Loucy (cell line): ENCODE measurements around the gene DHX30.
A peak's percentile ranks its signal among the peaks of the same experiment; 100 is the strongest.
"Not testable (repeated sequence)": the region's sequence is repeated elsewhere in the genome, so short reads cannot be mapped to it uniquely, and the experiment has no call there.

Experiments
- H2AFZ ChIP-seq: fragments of 200-600 bp; sonication (generic); 2 replicates; pipeline ENCODE4 v1.6.0; 2016; ENCODE audit warnings: antibody characterized with exemption, mild to moderate bottlenecking, low read length, moderate library complexity
- H3F3A ChIP-seq: fragments of 200-600 bp; 2 replicates; pipeline ENCODE4 v1.6.0; 2016; ENCODE audit warnings: antibody characterized with exemption, low read depth, mild to moderate bottlenecking
- H3K27me3 ChIP-seq: fragments of 200-600 bp; sonication (generic); 2 replicates; pipeline ENCODE4 v1.6.1; 2014; ENCODE audit warnings: low read length, mild to moderate bottlenecking; ENCODE audit not compliant: insufficient read depth, poor library complexity, severe bottlenecking
- H3K36me3 ChIP-seq: fragments of 200-600 bp; sonication (generic); 2 replicates; pipeline ENCODE4 v1.6.1; 2016; ENCODE audit warnings: low read length; ENCODE audit not compliant: insufficient read depth
- H3K4me1 ChIP-seq: fragments of 200-600 bp; sonication (generic); 2 replicates; pipeline ENCODE4 v1.5.1; 2014; ENCODE audit warnings: low read length, mild to moderate bottlenecking; ENCODE audit not compliant: insufficient read depth, poor library complexity, severe bottlenecking
- H3K4me2 ChIP-seq: fragments of 200-600 bp; sonication (generic); 2 replicates; pipeline ENCODE4 v1.6.0; 2014; ENCODE audit warnings: antibody characterized with exemption, low read length, low read depth, mild to moderate bottlenecking; ENCODE audit not compliant: poor library complexity, severe bottlenecking
- H3K4me3 ChIP-seq: fragments of 200-600 bp; sonication (generic); 2 replicates; pipeline ENCODE4 v1.5.1; 2014; ENCODE audit warnings: low read length, mild to moderate bottlenecking, mixed read lengths; ENCODE audit not compliant: poor library complexity, severe bottlenecking
- H3K79me2 ChIP-seq: fragments of 200-600 bp; sonication (generic); 2 replicates; pipeline ENCODE4 v1.6.1; 2014; ENCODE audit warnings: low read length; ENCODE audit not compliant: insufficient read depth
- H3K9ac ChIP-seq: fragments of 200-600 bp; sonication (generic); 2 replicates; pipeline ENCODE4 v1.6.0; 2014; ENCODE audit warnings: mild to moderate bottlenecking, low read depth, low read length, moderate library complexity; ENCODE audit not compliant: poor library complexity, severe bottlenecking
- H3K9me2 ChIP-seq: fragments of 200-600 bp; sonication (generic); replicated peaks from 2 replicates; pipeline ENCODE4 v1.6.1; 2016; ENCODE audit warnings: low read depth, low read length, mixed read lengths
- H3K9me3 ChIP-seq: fragments of 200-600 bp; sonication (generic); 2 replicates; pipeline ENCODE4 v1.6.1; 2014; ENCODE audit warnings: mild to moderate bottlenecking, antibody characterized with exemption, low read length, low read depth; ENCODE audit not compliant: insufficient read depth
- H4K20me1 ChIP-seq: fragments of 200-600 bp; sonication (generic); 2 replicates; pipeline ENCODE4 v1.6.0; 2014; ENCODE audit warnings: antibody characterized with exemption, low read length, mild to moderate bottlenecking; ENCODE audit not compliant: insufficient read depth, poor library complexity, severe bottlenecking
- CTCF ChIP-seq: fragments of 200-600 bp; sonication (generic); conservative IDR thresholded peaks from 2 replicates; pipeline ENCODE4 v1.5.1; 2014; ENCODE audit warnings: mild to moderate bottlenecking, antibody characterized with exemption, low read length
- EZH2phosphoT487 ChIP-seq: fragments of 200-600 bp; IDR thresholded peaks from 2 replicates; pipeline ENCODE4 v1.6.1; 2018; ENCODE audit warnings: antibody characterized with exemption, mild to moderate bottlenecking, moderate library complexity, borderline replicate concordance

Gene DHX30

GRCh38 chr3:47802734-47803479, at the start of gene DHX30:
Gene DHX30 (plus strand): TSS chr3:47803138. CDS start chr3:47810684, 7,546 bp downstream.
- Histone ChIP-seq H2AFZ (peak within 1 kb of the TSS; percentile 93), H3F3A (no peaks in the 10 kb centered on the region), H3K9ac (peak within 1 kb of the TSS; percentile 92), H4K20me1 (peaks cover 3% of the 10 kb centered on the region), H3K36me3 (no peaks in the 10 kb centered on the region), H3K4me2 (peak within 1 kb of the TSS; percentile 94), H3K4me1 (peaks cover 19% of the 10 kb centered on the region), H3K79me2 (peaks cover 27% of the 10 kb centered on the region), H3K4me3 (peak within 1 kb of the TSS; percentile 98), H3K9me3 (no peaks in the 10 kb centered on the region), H3K27me3 (no peaks in the 10 kb centered on the region), H3K9me2 (no peaks in the 10 kb centered on the region)
- TF ChIP-seq CTCF (no peak), EZH2phosphoT487 (no peak)

GRCh38 chr3:47758261-47759025, 44.5 kb upstream of the DHX30 start:
- H3K4me3 ChIP-seq, result no peak overlapping the region
- peaks cover 87% of the 10 kb centered on the region for H3K79me2 ChIP-seq
- H2AFZ ChIP-seq, result no peak overlapping the region
- no peaks in the 10 kb centered on the region for H3K27me3 ChIP-seq
- H3K9ac ChIP-seq, result no peak overlapping the region
- peaks cover 61% of the 10 kb centered on the region for H4K20me1 ChIP-seq
- H3K4me1 ChIP-seq, result no peaks in the 10 kb centered on the region
- H3K36me3 ChIP-seq, result peaks cover 70% of the 10 kb centered on the region; the same call in 1 of the 2 replicates
- no peaks in the 10 kb centered on the region for H3K9me3 ChIP-seq
- H3K9me2 ChIP-seq, result no peaks in the 10 kb centered on the region
- TF ChIP-seq CTCF (no peak), EZH2phosphoT487 (no peak)
- no peak overlapping the region for H3K4me2 ChIP-seq
- no peaks in the 10 kb centered on the region for H3F3A ChIP-seq

- H3K4me3 ChIP-seq, H3F3A ChIP-seq, H2AFZ ChIP-seq, H3K27me3 ChIP-seq, H3K9me3 ChIP-seq, H3K4me2 ChIP-seq, H3K4me1 ChIP-seq, H3K9me2 ChIP-seq, H3K9ac ChIP-seq: not testable (repeated sequence)
- H4K20me1 ChIP-seq, result peaks cover 63% of the 10 kb centered on the region
- peaks cover 75% of the 10 kb centered on the region; the same call in 1 of the 2 replicates for H3K36me3 ChIP-seq
- H3K79me2 ChIP-seq, result peaks cover 87% of the 10 kb centered on the region
Observed at GRCh38 chr3:47760207-47760606, 42.7 kb upstream of the DHX30 start.
